ENCODE results near the gene EHHADH. TPM values are rescaled to one million over a fixed set of nuclear protein-coding genes. Genes with fewer than 3 reads are reported as not detected.

The EHHADH gene
- total and polyA plus RNA-seq, 9 of the 15 experiments (the other 6 are each of a cell fraction or from before 2014, with no cell fraction given) = 3.6 to 6.4 (median 5.4) TPM

DNA sequence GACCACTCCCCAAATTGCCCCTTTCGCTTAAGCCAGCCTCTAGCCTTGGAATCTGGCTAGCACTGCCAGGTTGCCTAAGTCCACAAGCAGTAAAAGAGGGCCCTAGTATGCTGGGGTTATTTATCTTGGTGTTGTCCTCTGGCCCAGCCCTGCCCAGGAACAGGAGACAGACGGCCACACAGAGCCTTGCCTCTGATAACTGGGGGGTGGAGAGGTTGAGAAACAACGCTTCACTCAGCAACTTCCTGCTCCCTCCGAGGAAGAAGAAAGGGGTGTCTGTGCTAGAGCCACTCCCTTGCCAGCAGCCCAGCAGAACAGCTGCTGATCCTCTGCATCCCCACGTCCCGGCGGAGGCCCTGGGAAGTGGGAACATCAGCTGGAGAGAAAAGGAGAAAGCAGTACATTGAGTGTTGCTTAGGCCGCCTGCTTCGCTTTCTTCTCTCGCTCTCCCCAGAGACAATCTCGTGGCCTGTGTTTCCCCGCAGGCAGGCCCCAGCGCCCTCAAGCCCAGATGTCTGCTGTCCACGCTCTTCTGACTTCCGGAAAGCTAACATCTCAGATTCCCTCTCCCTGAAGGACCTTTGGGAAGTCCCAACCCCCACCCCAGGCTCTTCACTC lies 78.4 kb downstream of the EHHADH start (continued):
- TF ChIP-seq ZNF146 (CRISPR knock-in tag; IDR thresholded peaks at IDR 0.05; ENCODE audit: unreplicated experiment) = no peak
- peak; percentile 56 for TF ChIP-seq TBP (optimal IDR thresholded peaks at IDR 0.05; ENCODE audit: low read depth, low read length)
- 0 out of 2 replicates have a peak, but pooled peaks have one; percentile 40 for TF ChIP-seq RB1 (IDR thresholded peaks at IDR 0.05; ENCODE audit: low read depth)
- TF ChIP-seq, protein P1, sequence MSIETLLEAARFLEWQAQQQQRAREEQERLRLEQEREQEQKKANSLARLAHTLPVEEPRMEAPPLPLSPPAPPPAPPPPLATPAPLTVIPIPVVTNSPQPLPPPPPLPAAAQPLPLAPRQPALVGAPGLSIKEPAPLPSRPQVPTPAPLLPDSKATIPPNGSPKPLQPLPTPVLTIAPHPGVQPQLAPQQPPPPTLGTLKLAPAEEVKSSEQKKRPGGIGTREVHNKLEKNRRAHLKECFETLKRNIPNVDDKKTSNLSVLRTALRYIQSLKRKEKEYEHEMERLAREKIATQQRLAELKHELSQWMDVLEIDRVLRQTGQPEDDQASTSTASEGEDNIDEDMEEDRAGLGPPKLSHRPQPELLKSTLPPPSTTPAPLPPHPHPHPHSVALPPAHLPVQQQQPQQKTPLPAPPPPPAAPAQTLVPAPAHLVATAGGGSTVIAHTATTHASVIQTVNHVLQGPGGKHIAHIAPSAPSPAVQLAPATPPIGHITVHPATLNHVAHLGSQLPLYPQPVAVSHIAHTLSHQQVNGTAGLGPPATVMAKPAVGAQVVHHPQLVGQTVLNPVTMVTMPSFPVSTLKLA (conservative IDR thresholded peaks at IDR 0.05) = peak in 1 of 2 experiments; percentile 72; a peak in 3 of 4 replicates
- TF ChIP-seq, protein P2, sequence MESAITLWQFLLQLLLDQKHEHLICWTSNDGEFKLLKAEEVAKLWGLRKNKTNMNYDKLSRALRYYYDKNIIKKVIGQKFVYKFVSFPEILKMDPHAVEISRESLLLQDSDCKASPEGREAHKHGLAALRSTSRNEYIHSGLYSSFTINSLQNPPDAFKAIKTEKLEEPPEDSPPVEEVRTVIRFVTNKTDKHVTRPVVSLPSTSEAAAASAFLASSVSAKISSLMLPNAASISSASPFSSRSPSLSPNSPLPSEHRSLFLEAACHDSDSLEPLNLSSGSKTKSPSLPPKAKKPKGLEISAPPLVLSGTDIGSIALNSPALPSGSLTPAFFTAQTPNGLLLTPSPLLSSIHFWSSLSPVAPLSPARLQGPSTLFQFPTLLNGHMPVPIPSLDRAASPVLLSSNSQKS (CRISPR knock-in tag; IDR thresholded peaks at IDR 0.05) = no peak
- TF ChIP-seq TCF3 (CRISPR knock-in tag; IDR thresholded peaks at IDR 0.05) = peak; percentile 65
- no peak for TF ChIP-seq KDM1A (IDR thresholded peaks at IDR 0.05)
- 0 out of 2 replicates have a peak, but pooled peaks have one; percentile 60 for TF ChIP-seq HDGF (IDR thresholded peaks at IDR 0.05)
- TF ChIP-seq, protein P3, sequence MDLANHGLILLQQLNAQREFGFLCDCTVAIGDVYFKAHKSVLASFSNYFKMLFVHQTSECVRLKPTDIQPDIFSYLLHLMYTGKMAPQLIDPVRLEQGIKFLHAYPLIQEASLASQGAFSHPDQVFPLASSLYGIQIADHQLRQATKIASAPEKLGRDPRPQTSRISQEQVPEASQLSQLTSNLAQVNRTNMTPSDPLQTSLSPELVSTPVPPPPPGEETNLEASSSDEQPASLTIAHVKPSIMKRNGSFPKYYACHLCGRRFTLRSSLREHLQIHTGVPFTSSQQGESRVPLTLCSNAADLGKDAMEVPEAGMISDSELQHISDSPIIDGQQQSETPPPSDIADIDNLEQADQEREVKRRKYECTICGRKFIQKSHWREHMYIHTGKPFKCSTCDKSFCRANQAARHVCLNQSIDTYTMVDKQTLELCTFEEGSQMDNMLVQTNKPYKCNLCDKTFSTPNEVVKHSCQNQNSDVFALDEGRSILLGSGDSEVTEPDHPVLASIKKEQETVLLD (IDR thresholded peaks at IDR 0.05) = 0 out of 2 replicates have a peak, but pooled peaks have one; percentile 45
- peak; percentile 72 for TF ChIP-seq PHF20 (IDR thresholded peaks at IDR 0.05; ENCODE audit: partially characterized antibody)
- TF ChIP-seq KDM5B (IDR thresholded peaks at IDR 0.05; ENCODE audit: insufficient replicate concordance, low read depth, low read length) = peak; percentile 47
- TF ChIP-seq XRCC5 (IDR thresholded peaks at IDR 0.05; ENCODE audit: low read depth, low read length) = 0 out of 2 replicates have a peak, but pooled peaks have one; percentile 42
- TF ChIP-seq, protein P4, sequence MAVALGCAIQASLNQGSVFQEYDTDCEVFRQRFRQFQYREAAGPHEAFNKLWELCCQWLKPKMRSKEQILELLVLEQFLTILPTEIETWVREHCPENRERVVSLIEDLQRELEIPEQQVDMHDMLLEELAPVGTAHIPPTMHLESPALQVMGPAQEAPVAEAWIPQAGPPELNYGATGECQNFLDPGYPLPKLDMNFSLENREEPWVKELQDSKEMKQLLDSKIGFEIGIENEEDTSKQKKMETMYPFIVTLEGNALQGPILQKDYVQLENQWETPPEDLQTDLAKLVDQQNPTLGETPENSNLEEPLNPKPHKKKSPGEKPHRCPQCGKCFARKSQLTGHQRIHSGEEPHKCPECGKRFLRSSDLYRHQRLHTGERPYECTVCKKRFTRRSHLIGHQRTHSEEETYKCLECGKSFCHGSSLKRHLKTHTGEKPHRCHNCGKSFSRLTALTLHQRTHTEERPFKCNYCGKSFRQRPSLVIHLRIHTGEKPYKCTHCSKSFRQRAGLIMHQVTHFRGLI (CRISPR knock-in tag; IDR thresholded peaks at IDR 0.05) = no peak
- TF ChIP-seq TOE1 (IDR thresholded peaks at IDR 0.05; ENCODE audit: borderline replicate concordance) = 0 out of 2 replicates have a peak, but pooled peaks have one; percentile 61
- no peak for TF ChIP-seq TOE1 (CRISPR knock-in tag; IDR thresholded peaks at IDR 0.05; ENCODE audit: borderline replicate concordance, low read depth)
- TF ChIP-seq GATAD2B (IDR thresholded peaks at IDR 0.05; ENCODE audit: borderline replicate concordance) = no peak
- 0 out of 2 replicates have a peak, but pooled peaks have one; percentile 24 for TF ChIP-seq ZNF311 (CRISPR knock-in tag; IDR thresholded peaks at IDR 0.05)
- TF ChIP-seq NFIX (CRISPR knock-in tag; IDR thresholded peaks at IDR 0.05; ENCODE audit: low read depth) = no peak
- no peak for TF ChIP-seq SIX5 (IDR thresholded peaks at IDR 0.05; ENCODE audit: borderline replicate concordance in 1 of 2, insufficient read depth in 1 of 2, low read depth in 1 of 2, low read length in 2 of 2)
- TF ChIP-seq TEAD1 (CRISPR knock-in tag; IDR thresholded peaks at IDR 0.05) = peak in 1 of 2 experiments; percentile 37; a peak in 1 of 4 replicates
- peak; percentile 84 for TF ChIP-seq ETV5 (CRISPR knock-in tag; IDR thresholded peaks at IDR 0.05; ENCODE audit: low read depth)
- 0 out of 2 replicates have a peak, but pooled peaks have one; percentile 16 for TF ChIP-seq CEBPG (CRISPR knock-in tag; IDR thresholded peaks at IDR 0.05)
- TF ChIP-seq CEBPG (tag; conservative IDR thresholded peaks at IDR 0.05 in 1 of 2, IDR thresholded peaks at IDR 0.05 in 1 of 2) = peak in 1 of 2 experiments; percentile 16; a peak in 2 of 4 replicates

All from K562 (cell line).